CD4-positive, alpha-beta T cell (primary cell): ENCODE measurements around the gene SDK1. TPM values are rescaled to one million over a fixed set of nuclear protein-coding genes. Genes with fewer than 3 reads are reported as not detected.

Source experiments
- ATAC-seq: fragments of 200-7000 bp; cut with Tn5 transposase; one replicate; pipeline ENCODE4 v1.10.0; 2022; ENCODE audit warnings: mild to moderate bottlenecking; ENCODE audit not compliant: poor library complexity
- CTCF ChIA-PET: fragments of 350-600 bp; sonication (Branson Sonifier 250); formaldehyde crosslinking; loops from one replicate; lab custom pipeline; 2021; ENCODE audit warnings: antibody characterized with exemption, inconsistent platforms; lab: Charles Lee
- POLR2A ChIA-PET: fragments of 350-600 bp; sonication (Branson Sonifier 250); formaldehyde crosslinking; loops from one replicate; lab custom pipeline; 2021; ENCODE audit warnings: antibody characterized with exemption, inconsistent platforms; lab: Charles Lee
- DNase-seq, 14 experiments: peaks; one replicate each; pipeline ENCODE4 v3.0.0-alpha.2; 2013 to 2020; ENCODE audit warnings: mixed read lengths in 2 of 14
- H3K27ac ChIP-seq, 2 donors: one replicate each; pipeline versions ENCODE4 v1.5.1 to v1.7.0; 2013; ENCODE audit warnings: low read length in 2 of 2, low read depth in 1 of 2, mild to moderate bottlenecking in 1 of 2
- H3K27me3 ChIP-seq, 2 experiments: 1 replicate in 1 of 2; 2 replicates in 1 of 2; pipeline versions ENCODE4 v1.6.1 to v1.7.0; 2013; ENCODE audit warnings: low read length in 2 of 2, control low read depth in 1 of 2, mild to moderate bottlenecking in 1 of 2, moderate library complexity in 1 of 2; ENCODE audit not compliant: insufficient read depth in 2 of 2, control insufficient read depth in 1 of 2
- H3K36me3 ChIP-seq: one replicate; pipeline ENCODE4 v1.6.1; 2013; ENCODE audit warnings: low read length, control low read depth; ENCODE audit not compliant: insufficient read depth
- H3K4me1 ChIP-seq: one replicate; pipeline ENCODE4 v1.6.1; 2013; ENCODE audit warnings: low read length, control low read depth; ENCODE audit not compliant: insufficient read depth
- H3K4me3 ChIP-seq: one replicate; pipeline ENCODE4 v1.5.1; 2013; ENCODE audit warnings: mild to moderate bottlenecking, low read length, moderate library complexity
- H3K9me3 ChIP-seq, 2 experiments: 1 replicate in 1 of 2; 2 replicates in 1 of 2; pipeline versions ENCODE4 v1.6.1 to v1.7.0; 2013; ENCODE audit warnings: low read length in 2 of 2, mild to moderate bottlenecking in 2 of 2, control low read depth in 1 of 2, moderate library complexity in 1 of 2; ENCODE audit not compliant: control insufficient read depth in 1 of 2, insufficient read depth in 1 of 2
- H3K27ac Mint-ChIP-seq: one replicate; pipeline ENCODE4 v1.8.0; 2020; ENCODE audit warnings: mixed read lengths
- H3K27me3 Mint-ChIP-seq: one replicate; pipeline ENCODE4 v1.8.0; 2021; ENCODE audit warnings: mixed read lengths
- H3K36me3 Mint-ChIP-seq: one replicate; pipeline ENCODE4 v1.8.0; 2021; ENCODE audit warnings: low read depth, mixed read lengths
- H3K4me1 Mint-ChIP-seq: one replicate; pipeline ENCODE4 v1.8.0; 2021; ENCODE audit warnings: low read depth, mixed read lengths
- H3K4me3 Mint-ChIP-seq: one replicate; pipeline ENCODE4 v1.8.0; 2020; ENCODE audit warnings: mild to moderate bottlenecking, mixed read lengths
- H3K9me3 Mint-ChIP-seq: one replicate; pipeline ENCODE4 v1.8.0; 2020; ENCODE audit warnings: mixed read lengths
- intact Hi-C, 2 experiments: fragments of 100-400 bp; cut with DNase I in 1 of 2; cut with micrococcal nuclease in 1 of 2; formaldehyde crosslinking; loops; one replicate each; pipeline versions ENCODE4 v1.15.1 to v1.9.0; 2023 to 2025; cut with DNase I, micrococcal nuclease
- total RNA-seq, 174 experiments: library from RNA in 2 of 174; stranded (reverse) in 2 of 174; gene quantifications; one replicate each; pipeline ENCODE4 v1.2.3 and lab custom pipeline; 2021 to 2026
- TF ChIP-seq, protein P1 (sequence below): fragments of 200-600 bp; IDR thresholded peaks from one replicate; pipeline ENCODE4 v1.8.0; 2022; ENCODE audit warnings: antibody characterized with exemption, mild to moderate bottlenecking

Gene SDK1
- total RNA-seq, 2 experiments from 2014 or later, result 1.1 to 1.3 TPM

DNA sequence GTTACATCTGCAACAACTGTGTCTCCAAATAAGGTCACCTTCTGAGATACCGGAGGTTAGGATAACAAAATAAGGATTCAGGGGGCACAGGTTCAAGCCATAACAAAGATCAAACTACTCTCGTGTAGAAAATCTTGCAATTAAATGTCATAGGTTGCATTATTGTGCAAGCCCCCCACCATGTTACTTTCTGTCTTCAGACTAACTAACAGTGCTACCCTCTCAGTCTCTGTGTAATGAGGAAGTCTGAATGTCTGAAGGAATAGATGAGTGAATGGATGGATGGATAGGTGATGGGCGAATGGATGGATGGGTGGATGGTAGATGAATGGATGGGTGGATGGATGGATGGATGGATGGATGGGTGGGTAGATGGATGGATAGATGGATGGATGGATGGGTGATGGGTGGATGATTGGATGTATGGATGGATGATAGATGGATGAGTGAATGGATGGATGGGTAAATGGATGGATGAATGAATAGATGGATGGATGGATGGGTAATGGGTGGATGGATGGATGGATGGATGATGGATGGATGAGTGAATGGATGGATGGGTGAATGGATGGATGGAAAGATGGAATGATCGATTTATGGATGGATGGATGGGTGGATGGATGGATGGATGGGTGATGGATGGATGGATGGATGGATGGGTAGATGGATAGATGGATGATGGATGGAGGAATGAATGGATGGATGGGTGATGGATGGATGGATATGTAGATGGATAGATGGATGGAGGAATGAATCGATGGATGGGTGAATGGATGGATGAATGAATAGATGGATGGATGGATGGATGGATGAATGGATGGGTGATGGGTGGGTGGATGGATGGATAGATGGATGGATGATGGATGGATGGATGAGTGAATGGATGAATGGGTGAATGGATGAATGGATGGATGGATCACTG lies 823.8 kb downstream of the SDK1 start:
- Mint-ChIP-seq H3K27ac (no peak overlapping the region), H3K36me3 (no peaks in the 10 kb centered on the region), H3K9me3 (peaks cover 5% of the 10 kb centered on the region), H3K4me1 (no peaks in the 10 kb centered on the region), H3K27me3 (peaks cover 3% of the 10 kb centered on the region), H3K4me3 (no peak overlapping the region)
- CTCF ChIA-PET, result no interaction called here
- peaks cover 8 to 15% of the 10 kb centered on the region in 2 experiments for H3K9me3 ChIP-seq
- POLR2A ChIA-PET, result no interaction called here
- peaks cover 0 to 3% of the 10 kb centered on the region in 2 experiments for H3K27me3 ChIP-seq
- TF ChIP-seq, protein P1, sequence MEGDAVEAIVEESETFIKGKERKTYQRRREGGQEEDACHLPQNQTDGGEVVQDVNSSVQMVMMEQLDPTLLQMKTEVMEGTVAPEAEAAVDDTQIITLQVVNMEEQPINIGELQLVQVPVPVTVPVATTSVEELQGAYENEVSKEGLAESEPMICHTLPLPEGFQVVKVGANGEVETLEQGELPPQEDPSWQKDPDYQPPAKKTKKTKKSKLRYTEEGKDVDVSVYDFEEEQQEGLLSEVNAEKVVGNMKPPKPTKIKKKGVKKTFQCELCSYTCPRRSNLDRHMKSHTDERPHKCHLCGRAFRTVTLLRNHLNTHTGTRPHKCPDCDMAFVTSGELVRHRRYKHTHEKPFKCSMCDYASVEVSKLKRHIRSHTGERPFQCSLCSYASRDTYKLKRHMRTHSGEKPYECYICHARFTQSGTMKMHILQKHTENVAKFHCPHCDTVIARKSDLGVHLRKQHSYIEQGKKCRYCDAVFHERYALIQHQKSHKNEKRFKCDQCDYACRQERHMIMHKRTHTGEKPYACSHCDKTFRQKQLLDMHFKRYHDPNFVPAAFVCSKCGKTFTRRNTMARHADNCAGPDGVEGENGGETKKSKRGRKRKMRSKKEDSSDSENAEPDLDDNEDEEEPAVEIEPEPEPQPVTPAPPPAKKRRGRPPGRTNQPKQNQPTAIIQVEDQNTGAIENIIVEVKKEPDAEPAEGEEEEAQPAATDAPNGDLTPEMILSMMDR, result no peak
- DNase-seq (no peak), ATAC-seq (no peak)
- H3K4me1 ChIP-seq, result no peaks in the 10 kb centered on the region
- intact Hi-C loops, result no loop called here
- no peak overlapping the region for H3K4me3 ChIP-seq
- H3K27ac ChIP-seq, result no peak overlapping the region
- no peaks in the 10 kb centered on the region for H3K36me3 ChIP-seq

DNA sequence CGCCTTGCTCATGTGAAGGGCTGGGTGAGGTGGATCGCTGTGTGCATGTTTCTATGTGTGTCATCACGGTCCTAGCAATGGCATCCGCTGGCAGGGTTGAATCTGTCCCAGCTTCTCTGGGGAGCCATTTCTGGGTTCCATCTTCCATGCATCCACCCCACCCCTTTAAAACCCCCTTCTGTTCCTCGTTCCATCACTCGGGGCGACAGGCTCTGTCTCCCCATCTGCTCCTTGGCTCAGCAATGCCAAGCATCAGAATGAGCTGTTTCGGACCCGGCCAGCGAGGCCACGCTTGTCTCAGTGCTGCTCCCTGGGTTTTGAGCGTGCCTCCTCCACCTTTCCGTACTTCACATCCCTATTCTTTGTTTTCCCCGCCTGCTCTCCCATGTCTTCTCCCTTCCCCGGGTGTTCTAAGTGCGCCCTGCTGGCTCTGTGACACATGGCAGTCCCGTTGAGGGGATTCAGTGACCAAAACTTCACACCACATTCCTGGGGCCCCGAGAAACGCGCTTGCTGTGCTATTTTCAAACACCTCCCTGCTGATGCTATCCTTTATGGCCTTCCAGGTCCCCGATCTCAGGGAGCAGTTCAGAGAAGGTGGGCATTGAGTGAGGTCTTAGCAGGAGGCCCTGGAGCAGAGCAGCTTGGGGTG lies 827.0 kb downstream of the SDK1 start:
- H3K4me1 Mint-ChIP-seq, result no peaks in the 10 kb centered on the region
- H3K4me1 ChIP-seq, result no peaks in the 10 kb centered on the region
- H3K4me3 Mint-ChIP-seq, result no peak overlapping the region
- intact Hi-C loops, result no loop called here
- H3K9me3 ChIP-seq, result peaks cover 4 to 7% of the 10 kb centered on the region in 2 experiments
- H3K27me3 ChIP-seq, result peaks cover 0 to 3% of the 10 kb centered on the region in 2 experiments
- CTCF ChIA-PET, result no interaction called here
- ATAC-seq (no peak), DNase-seq (peak in 1 of 14 experiments; percentile 21)
- no peak overlapping the region for H3K4me3 ChIP-seq
- H3K9me3 Mint-ChIP-seq, result no peaks in the 10 kb centered on the region
- TF ChIP-seq, protein P1, result no peak
- H3K27ac Mint-ChIP-seq, result no peak overlapping the region
- H3K36me3 Mint-ChIP-seq, result no peaks in the 10 kb centered on the region
- H3K36me3 ChIP-seq, result no peaks in the 10 kb centered on the region
- POLR2A ChIA-PET, result no interaction called here
- no peak overlapping the region for H3K27ac ChIP-seq
- H3K27me3 Mint-ChIP-seq, result peaks cover 3% of the 10 kb centered on the region

DNA sequence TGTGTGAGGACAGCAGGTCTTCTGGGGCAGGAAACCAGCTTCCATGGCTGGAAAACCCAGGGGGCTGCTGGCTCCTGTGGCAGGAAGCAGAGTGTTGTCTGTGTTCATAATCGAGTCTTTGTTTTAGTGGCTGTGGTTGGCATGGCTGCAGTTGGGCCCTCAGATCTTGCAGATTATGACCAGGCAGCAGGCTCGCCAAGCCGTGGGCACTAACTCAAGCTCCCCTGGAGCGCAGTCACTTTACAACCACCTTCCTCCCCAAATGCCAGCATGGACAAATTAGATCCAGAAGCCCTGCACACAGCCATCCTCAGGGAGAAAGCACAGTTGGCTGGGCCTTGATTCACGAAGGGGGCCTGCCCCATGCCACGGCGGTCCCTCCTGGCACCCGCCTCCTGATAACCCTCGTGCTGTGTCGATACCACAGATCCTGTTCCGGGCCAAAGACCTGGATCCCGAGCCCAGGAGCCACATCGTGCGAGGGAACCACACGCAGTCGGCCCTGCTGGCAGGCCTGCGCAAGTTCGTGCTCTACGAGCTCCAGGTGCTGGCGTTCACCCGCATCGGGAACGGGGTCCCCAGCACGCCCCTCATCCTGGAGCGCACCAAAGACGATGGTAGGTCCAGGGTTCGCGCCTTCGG lies 828.5 kb downstream of the SDK1 start:
- TF ChIP-seq, protein P1, result no peak
- Mint-ChIP-seq H3K4me1 (no peaks in the 10 kb centered on the region), H3K4me3 (no peak overlapping the region), H3K9me3 (no peaks in the 10 kb centered on the region), H3K27ac (no peak overlapping the region), H3K27me3 (no peaks in the 10 kb centered on the region), H3K36me3 (no peaks in the 10 kb centered on the region)
- ATAC-seq, result no peak
- intact Hi-C loops, result no loop called here
- POLR2A ChIA-PET, result no interaction called here
- peak in 1 of 14 experiments; percentile 11 for DNase-seq
- Histone ChIP-seq H3K27me3 (peaks cover 0 to 3% of the 10 kb centered on the region in 2 experiments), H3K9me3 (peaks cover 0 to 4% of the 10 kb centered on the region in 2 experiments), H3K4me3 (no peak overlapping the region), H3K36me3 (no peaks in the 10 kb centered on the region), H3K4me1 (no peaks in the 10 kb centered on the region), H3K27ac (no peak overlapping the region)
- CTCF ChIA-PET, result no interaction called here
